Parathyroid adenoma (tissue), 2 donors: ENCODE measurements around the gene ATM.
"Not testable (repeated sequence)": the region's sequence is repeated elsewhere in the genome, so short reads cannot be mapped to it uniquely, and the experiment has no call there.

ENCODE experiments used
- H2AFZ ChIP-seq: fragments of 300-600 bp; sonication (generic); one replicate; pipeline ENCODE4 v1.7.0; 2017; ENCODE audit warnings: antibody characterized with exemption, mild to moderate bottlenecking
- H3K27ac ChIP-seq: fragments of 300-600 bp; sonication (generic); one replicate; pipeline ENCODE4 v1.7.0; 2017
- H3K27me3 ChIP-seq: fragments of 300-600 bp; sonication (generic); one replicate; pipeline ENCODE4 v1.7.0; 2017; ENCODE audit warnings: low read length; ENCODE audit not compliant: control insufficient read depth, insufficient read depth
- H3K36me3 ChIP-seq: fragments of 300-600 bp; sonication (generic); one replicate; pipeline ENCODE4 v1.7.0; 2017; ENCODE audit warnings: low read length; ENCODE audit not compliant: control insufficient read depth, insufficient read depth
- H3K4me1 ChIP-seq: fragments of 300-600 bp; sonication (generic); one replicate; pipeline ENCODE4 v1.7.0; 2017; ENCODE audit warnings: control low read depth
- H3K4me2 ChIP-seq: fragments of 300-600 bp; sonication (generic); one replicate; pipeline ENCODE4 v1.7.0; 2017; ENCODE audit warnings: low read length
- H3K4me3 ChIP-seq: fragments of 300-600 bp; sonication (generic); one replicate; pipeline ENCODE4 v1.7.0; 2017; ENCODE audit warnings: low read depth, low read length
- H3K79me2 ChIP-seq: fragments of 300-600 bp; sonication (generic); one replicate; pipeline ENCODE4 v1.7.0; 2017; ENCODE audit warnings: control low read depth
- H3K9ac ChIP-seq: fragments of 300-600 bp; sonication (generic); one replicate; pipeline ENCODE4 v1.7.0; 2017; ENCODE audit warnings: mild to moderate bottlenecking
- H3K9me3 ChIP-seq: fragments of 300-600 bp; sonication (generic); one replicate; pipeline ENCODE4 v1.7.0; 2017; ENCODE audit warnings: low read length; ENCODE audit not compliant: control insufficient read depth
- CTCF ChIP-seq: fragments of 300-600 bp; sonication (generic); IDR thresholded peaks from one replicate; pipeline ENCODE4 v1.7.0; 2017; ENCODE audit warnings: antibody characterized with exemption, mild to moderate bottlenecking
- donor health status: primary hyperparathyroidism.

Gene ATM

GRCh38 chr11:108370315-108370714 is 147.4 kb downstream of the ATM start:
- Histone ChIP-seq H3K4me2 (no peak overlapping the region), H3K79me2 (no peaks in the 10 kb centered on the region), H3K36me3 (no peaks in the 10 kb centered on the region), H3K27me3 (no peaks in the 10 kb centered on the region), H2AFZ (no peak overlapping the region), H3K4me1 (no peaks in the 10 kb centered on the region), H3K9ac (no peak overlapping the region), H3K4me3 (no peak overlapping the region), H3K27ac (no peak overlapping the region), H3K9me3 (no peaks in the 10 kb centered on the region)
- TF ChIP-seq CTCF: no peak

DNA sequence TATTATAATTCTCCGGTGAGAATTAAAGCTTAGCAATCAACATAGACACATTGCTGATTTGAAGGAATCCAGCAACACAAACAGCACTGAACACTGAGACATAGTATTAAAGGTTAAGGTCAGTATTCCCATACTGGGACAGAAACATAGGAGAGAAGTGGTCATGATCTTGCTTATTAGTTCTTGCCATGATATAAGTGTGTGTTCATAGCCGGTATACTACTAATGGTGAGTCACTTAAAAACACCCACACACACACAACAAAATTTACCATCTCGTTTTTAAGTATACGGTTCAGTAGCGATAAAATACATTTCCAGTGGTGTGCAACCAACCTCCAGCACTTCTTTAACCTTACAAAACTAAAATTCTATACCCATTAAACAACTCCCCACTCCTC is 148.1 kb downstream of the ATM start:
- no peak overlapping the region for H3K4me2 ChIP-seq
- H2AFZ ChIP-seq: no peak overlapping the region
- TF ChIP-seq CTCF: no peak
- no peak overlapping the region for H3K27ac ChIP-seq
- no peak overlapping the region for H3K4me3 ChIP-seq
- no peak overlapping the region for H3K9ac ChIP-seq
- no peaks in the 10 kb centered on the region for H3K36me3 ChIP-seq
- no peaks in the 10 kb centered on the region for H3K9me3 ChIP-seq
- no peaks in the 10 kb centered on the region for H3K27me3 ChIP-seq
- H3K4me1 ChIP-seq: no peaks in the 10 kb centered on the region
- no peaks in the 10 kb centered on the region for H3K79me2 ChIP-seq

- not testable (repeated sequence) for H3K4me1 ChIP-seq, H3K4me2 ChIP-seq, H3K79me2 ChIP-seq, H3K4me3 ChIP-seq, H3K9ac ChIP-seq, H3K36me3 ChIP-seq, H3K27me3 ChIP-seq, H3K27ac ChIP-seq, H3K9me3 ChIP-seq, H2AFZ ChIP-seq
These were observed 150.6 kb downstream of the ATM start for GRCh38 chr11:108373505-108373904.

DNA sequence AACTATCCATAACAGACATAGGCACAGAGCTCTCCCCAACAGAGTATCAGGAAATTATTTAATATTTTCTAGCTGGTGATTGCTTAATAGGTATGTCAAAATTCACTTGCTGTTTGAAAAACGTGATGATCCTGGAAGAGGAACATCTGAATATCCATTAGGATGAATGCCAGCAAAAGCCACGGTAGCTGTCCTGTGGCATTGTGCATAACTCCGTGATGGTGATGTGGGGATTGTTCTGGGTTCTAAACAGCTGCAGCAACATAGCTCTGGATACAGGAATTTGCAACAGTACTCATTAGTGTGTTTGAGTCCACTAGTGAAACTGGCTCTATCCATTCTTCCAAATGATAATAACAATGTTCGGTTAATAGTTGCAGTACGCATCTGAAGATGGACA is 165.7 kb downstream of the ATM start:
- Histone ChIP-seq H3K27ac (no peak overlapping the region), H3K4me3 (no peak overlapping the region), H2AFZ (no peak overlapping the region), H3K4me1 (no peaks in the 10 kb centered on the region), H3K79me2 (no peaks in the 10 kb centered on the region), H3K27me3 (no peaks in the 10 kb centered on the region), H3K4me2 (no peak overlapping the region), H3K36me3 (no peaks in the 10 kb centered on the region), H3K9ac (no peak overlapping the region), H3K9me3 (no peaks in the 10 kb centered on the region)
- no peak for TF ChIP-seq CTCF

DNA sequence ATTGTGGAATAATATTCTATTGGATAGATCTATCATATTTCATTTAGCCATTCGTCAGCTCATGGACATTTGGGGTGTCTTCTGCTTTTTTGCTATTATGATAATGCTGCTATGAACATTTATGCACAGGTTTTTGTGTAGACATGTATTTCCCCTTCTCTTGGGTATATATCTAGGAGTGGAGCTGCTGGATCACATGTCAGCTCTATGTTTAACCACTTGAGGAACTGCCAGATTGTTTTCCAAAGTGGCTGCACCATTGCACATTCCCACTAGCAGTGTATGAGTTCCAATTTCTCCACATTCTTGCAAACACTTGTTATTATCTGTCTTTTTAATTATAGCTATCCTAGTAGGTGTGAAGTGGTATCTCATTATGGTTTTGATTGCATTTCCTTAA is 169.5 kb downstream of the ATM start:
- no peaks in the 10 kb centered on the region for H3K36me3 ChIP-seq
- H3K79me2 ChIP-seq: no peaks in the 10 kb centered on the region
- H3K9me3 ChIP-seq: no peaks in the 10 kb centered on the region
- no peak overlapping the region for H2AFZ ChIP-seq
- no peak overlapping the region for H3K4me3 ChIP-seq
- H3K4me2 ChIP-seq: no peak overlapping the region
- H3K27me3 ChIP-seq: no peaks in the 10 kb centered on the region
- H3K9ac ChIP-seq: no peak overlapping the region
- no peak for TF ChIP-seq CTCF
- H3K4me1 ChIP-seq: no peaks in the 10 kb centered on the region
- H3K27ac ChIP-seq: no peak overlapping the region
